GM12801 (cell line): ENCODE measurements around the gene STOML2.

ENCODE experiments used
- TF ChIP-seq, protein P1 (sequence below): IDR thresholded peaks from one replicate; pipeline ENCODE4 v1.5.1; 2011; ENCODE audit warnings: control low read depth; ENCODE audit not compliant: insufficient read length; ENCODE audit errors: extremely low read depth

The STOML2 gene

DNA sequence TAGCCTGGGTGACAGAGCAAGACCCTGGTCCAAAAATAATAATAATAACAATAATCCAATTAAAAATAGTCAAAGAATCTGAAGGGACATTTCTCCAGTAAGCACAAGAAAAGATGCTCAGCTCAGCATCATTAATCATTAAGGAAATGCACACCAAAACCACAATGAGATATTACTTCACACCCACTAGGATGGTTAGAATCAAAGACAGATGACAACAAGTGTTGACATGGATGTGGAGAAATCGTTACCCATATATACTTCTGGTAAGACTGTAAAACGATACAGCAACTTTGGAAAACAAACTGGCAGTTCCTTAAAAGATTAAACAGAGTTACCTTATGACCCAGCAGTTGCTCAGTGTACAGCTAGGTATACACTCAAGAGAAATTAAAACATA lies 17.9 kb downstream of the STOML2 start:
- TF ChIP-seq, protein P1, sequence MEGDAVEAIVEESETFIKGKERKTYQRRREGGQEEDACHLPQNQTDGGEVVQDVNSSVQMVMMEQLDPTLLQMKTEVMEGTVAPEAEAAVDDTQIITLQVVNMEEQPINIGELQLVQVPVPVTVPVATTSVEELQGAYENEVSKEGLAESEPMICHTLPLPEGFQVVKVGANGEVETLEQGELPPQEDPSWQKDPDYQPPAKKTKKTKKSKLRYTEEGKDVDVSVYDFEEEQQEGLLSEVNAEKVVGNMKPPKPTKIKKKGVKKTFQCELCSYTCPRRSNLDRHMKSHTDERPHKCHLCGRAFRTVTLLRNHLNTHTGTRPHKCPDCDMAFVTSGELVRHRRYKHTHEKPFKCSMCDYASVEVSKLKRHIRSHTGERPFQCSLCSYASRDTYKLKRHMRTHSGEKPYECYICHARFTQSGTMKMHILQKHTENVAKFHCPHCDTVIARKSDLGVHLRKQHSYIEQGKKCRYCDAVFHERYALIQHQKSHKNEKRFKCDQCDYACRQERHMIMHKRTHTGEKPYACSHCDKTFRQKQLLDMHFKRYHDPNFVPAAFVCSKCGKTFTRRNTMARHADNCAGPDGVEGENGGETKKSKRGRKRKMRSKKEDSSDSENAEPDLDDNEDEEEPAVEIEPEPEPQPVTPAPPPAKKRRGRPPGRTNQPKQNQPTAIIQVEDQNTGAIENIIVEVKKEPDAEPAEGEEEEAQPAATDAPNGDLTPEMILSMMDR: no peak

DNA sequence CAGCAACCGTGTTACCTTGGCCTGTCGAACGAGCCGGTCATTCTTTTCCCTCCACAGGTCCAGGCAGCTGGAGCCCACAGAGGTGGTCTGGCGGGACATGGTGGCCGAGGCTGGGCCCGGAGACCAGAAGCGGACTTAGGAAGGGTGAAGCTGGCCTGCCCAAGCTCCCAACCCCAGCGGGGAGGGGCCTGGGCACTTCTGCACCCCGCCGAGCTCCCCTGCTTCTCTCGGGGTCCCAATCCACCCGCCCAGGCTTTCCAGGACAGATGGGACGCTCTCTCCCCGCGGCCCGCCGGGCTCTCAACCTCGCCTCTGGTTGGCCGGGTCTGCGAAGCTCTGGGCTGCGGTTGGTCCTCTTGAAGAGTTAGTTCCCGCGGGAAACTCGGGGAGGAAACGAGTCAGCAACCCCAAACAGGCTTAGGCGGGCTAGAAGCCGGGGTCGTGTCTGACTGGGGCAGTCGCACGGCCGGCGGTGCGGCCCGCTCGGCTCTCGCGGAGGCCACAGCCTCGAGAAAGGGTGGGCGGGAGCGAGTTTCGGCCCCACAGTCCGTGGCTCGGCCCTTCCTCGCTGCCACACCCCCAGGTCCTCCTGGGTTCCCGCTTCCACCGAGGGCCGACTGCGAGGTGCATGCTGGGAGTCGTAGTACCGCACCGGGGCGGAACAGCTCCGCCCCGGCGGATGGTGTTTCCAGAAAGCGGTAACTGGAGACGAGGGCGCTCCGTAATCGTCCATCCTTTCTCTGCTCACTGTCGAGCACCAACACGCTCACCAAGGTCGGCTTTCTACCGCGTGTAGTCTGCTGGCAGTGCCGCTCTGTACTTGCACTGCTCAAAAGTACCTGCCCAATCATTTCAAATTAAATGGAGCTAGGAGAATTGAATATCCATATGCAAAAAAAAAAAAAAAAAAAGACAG lies 23.2 kb downstream of the STOML2 start, which contains the start of gene FANCG:
Gene FANCG (minus strand): TSS at position 517 of the 916 bp plus-strand sequence. CDS start 418 bp downstream, at position 99.
- TF ChIP-seq, protein P1: no peak

DNA sequence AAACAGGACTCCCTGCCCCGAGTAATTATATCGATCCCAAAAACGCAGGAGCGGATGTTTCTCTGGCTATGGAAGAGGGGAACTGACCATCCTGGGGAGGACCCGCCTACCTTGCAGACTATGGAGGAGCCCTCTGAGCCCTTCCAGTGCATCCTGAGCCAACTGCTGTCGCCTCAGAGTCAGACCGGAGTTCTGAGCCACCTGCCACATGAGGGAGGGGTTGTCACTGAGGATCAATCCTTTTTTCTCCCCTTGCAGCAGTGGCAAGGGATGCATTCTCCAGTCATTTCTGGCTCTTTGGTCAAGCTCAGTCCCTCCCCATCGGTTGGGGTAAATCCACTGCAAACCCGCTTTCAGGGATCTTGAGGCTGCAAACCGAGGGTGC lies 23.9 kb downstream of the STOML2 start:
- TF ChIP-seq, protein P1: no peak

DNA sequence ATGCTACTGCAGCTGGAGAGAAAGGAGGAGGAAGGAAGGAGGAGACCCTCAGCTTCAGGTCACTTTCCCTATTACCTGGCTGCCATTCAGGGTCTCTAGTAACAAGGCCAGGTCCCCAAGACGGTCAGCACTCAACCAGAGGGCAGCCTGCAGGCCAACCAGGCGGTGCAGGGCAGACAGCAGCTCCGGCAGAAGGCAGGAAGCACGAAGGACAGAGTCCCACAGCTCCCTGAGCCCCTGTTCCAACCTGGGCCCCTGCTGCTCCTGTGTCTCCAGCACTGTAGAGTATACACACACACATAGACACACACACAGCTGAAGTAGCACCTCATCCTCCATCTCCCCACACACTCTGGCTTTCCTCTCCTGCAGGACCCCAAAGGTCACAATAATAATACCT lies 24.9 kb downstream of the STOML2 start:
- TF ChIP-seq, protein P1: no peak

DNA sequence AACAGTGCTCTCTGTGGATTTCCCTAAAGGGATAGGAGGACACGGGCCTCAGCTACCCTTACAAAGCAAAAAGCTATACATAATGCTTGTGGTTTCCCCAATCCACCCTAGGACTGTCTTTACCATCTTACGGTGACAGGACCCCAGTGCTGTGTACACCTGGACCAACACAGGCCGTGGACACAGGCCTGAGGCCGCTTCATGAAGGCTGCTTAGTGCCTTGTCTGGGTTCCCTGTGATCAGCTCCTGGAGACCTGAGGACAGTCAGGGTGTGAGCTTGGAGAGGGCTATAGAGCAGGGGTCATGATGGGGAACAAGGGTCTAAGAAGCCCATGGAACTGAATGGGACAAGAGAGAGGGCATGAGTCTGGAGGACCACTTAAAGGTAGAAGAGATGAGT lies 26.1 kb downstream of the STOML2 start:
- TF ChIP-seq, protein P1: no peak

DNA sequence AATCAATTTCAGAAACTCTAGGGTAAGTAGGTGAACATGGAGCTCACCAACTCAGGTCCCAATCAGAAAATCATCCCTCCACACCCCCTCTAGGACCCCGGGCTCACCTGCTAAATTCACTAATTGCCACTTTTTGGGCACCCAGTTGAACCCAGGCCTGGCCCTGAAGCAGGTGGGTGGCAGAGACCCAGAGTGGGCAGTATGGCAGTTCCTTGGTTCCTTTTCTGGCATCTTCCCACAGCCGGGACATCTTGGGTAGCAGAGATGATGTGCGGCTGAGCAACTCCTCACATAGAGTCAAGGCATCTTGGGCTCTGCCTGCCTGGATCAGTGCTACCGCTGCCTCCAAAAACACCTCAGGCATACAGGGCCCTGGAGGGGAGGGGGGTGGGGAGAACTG lies 27.6 kb downstream of the STOML2 start:
- TF ChIP-seq, protein P1: no peak

DNA sequence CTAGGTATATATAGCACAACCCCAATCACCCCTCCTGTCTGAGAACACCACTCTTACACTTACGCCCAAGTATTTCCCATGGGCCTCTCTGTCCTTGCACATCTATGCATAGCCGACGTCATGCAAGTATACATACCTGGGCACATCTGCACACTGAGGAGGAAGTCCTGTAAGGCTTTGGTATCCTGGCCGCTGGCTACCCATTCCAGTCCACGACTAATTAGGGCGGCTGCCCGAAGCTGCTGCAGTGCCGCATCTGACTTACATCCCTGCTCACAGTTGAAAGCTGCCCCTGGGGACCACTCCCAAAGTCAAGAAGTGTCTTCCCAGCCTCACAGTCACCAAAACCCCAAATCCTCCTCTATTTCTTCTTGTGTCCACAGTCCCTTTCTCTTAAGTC lies 28.1 kb downstream of the STOML2 start:
- TF ChIP-seq, protein P1: no peak
